Osteoblast (primary cell): ENCODE results near the gene CENPF. TPM values are rescaled to one million over a fixed set of nuclear protein-coding genes. Genes with fewer than 3 reads are reported as not detected.

ENCODE experiments used
- DNase-seq: peaks from one replicate; pipeline ENCODE4 v3.0.0; 2011; ENCODE audit warnings: low spot score, mixed read lengths; ENCODE audit not compliant: insufficient read length; ENCODE audit errors: missing footprints
- H2AFZ ChIP-seq: 2 replicates; pipeline ENCODE4 v1.6.0; 2011; ENCODE audit warnings: mild to moderate bottlenecking, low read length
- H3K27ac ChIP-seq: 2 replicates; pipeline ENCODE4 v1.5.1; 2011; ENCODE audit warnings: mild to moderate bottlenecking, low read depth, low read length, moderate library complexity
- H3K27me3 ChIP-seq: 2 replicates; pipeline ENCODE4 v1.6.0; 2012; ENCODE audit warnings: mild to moderate bottlenecking, control low read depth, inconsistent platforms, low read length, moderate library complexity; ENCODE audit not compliant: insufficient read depth
- H3K36me3 ChIP-seq: 2 replicates; pipeline ENCODE4 v1.5.1; 2011; ENCODE audit warnings: mild to moderate bottlenecking, low read length, control low read depth, moderate library complexity; ENCODE audit not compliant: insufficient read depth
- H3K4me1 ChIP-seq: 2 replicates; pipeline ENCODE4 v1.5.1; 2011; ENCODE audit warnings: mild to moderate bottlenecking, low read length, control low read depth, moderate library complexity; ENCODE audit not compliant: insufficient read depth
- H3K4me2 ChIP-seq: 2 replicates; pipeline ENCODE4 v1.6.0; 2011; ENCODE audit warnings: mild to moderate bottlenecking, low read length; ENCODE audit not compliant: insufficient read depth
- H3K4me3 ChIP-seq: fragments of 200-600 bp; sonication (generic); 3 replicates; pipeline ENCODE4 v1.5.1; 2012; ENCODE audit warnings: mild to moderate bottlenecking, low read length, inconsistent platforms; ENCODE audit not compliant: insufficient read depth
- H3K79me2 ChIP-seq: 2 replicates; pipeline ENCODE4 v1.6.0; 2012; ENCODE audit warnings: mild to moderate bottlenecking, low read length, control low read depth, inconsistent platforms; ENCODE audit not compliant: insufficient read depth
- H3K9me3 ChIP-seq: 2 replicates; pipeline ENCODE4 v1.5.1; 2011; ENCODE audit warnings: low read depth, low read length, control low read depth
- H4K20me1 ChIP-seq: 2 replicates; pipeline ENCODE4 v1.6.0; 2012; ENCODE audit warnings: mild to moderate bottlenecking, low read length, control low read depth; ENCODE audit not compliant: insufficient read depth
- CTCF ChIP-seq: IDR thresholded peaks from 2 replicates; pipeline ENCODE4 v1.5.1; 2011; ENCODE audit warnings: mild to moderate bottlenecking, low read depth, low read length, moderate library complexity; ENCODE audit errors: extremely low read depth
- total RNA-seq: library from RNA; depleted of rRNA; stranded (reverse); fragments of >200 nt; gene quantifications from 2 replicates; pipeline ENCODE4 v1.2.3, GENCODE V29; 2012

Gene CENPF
- total RNA-seq, 1 donor: 8.3 TPM

GRCh38 chr1:214617246-214617645, 14.3 kb downstream of the CENPF start:
- Histone ChIP-seq H3K79me2 (peaks cover 47% of the 10 kb centered on the region), H3K4me3 (no peak overlapping the region), H3K27ac (no peak overlapping the region), H3K4me2 (no peak overlapping the region), H3K9me3 (no peaks in the 10 kb centered on the region), H3K4me1 (peaks cover 21% of the 10 kb centered on the region), H2AFZ (no peak overlapping the region), H4K20me1 (no peaks in the 10 kb centered on the region), H3K27me3 (no peaks in the 10 kb centered on the region), H3K36me3 (peaks cover 35% of the 10 kb centered on the region)
- TF ChIP-seq CTCF: no peak
- no peak for DNase-seq

GRCh38 chr1:214617843-214618242, 14.8 kb downstream of the CENPF start:
- DNase-seq: no peak
- H3K4me1 ChIP-seq: peaks cover 21% of the 10 kb centered on the region
- no peak overlapping the region for H3K4me2 ChIP-seq
- H2AFZ ChIP-seq: no peak overlapping the region
- no peak overlapping the region for H3K27ac ChIP-seq
- no peak overlapping the region for H3K4me3 ChIP-seq
- no peak for TF ChIP-seq CTCF
- peaks cover 41% of the 10 kb centered on the region for H3K79me2 ChIP-seq
- H3K27me3 ChIP-seq: no peaks in the 10 kb centered on the region
- H3K36me3 ChIP-seq: peaks cover 35% of the 10 kb centered on the region
- H4K20me1 ChIP-seq: no peaks in the 10 kb centered on the region
- no peaks in the 10 kb centered on the region for H3K9me3 ChIP-seq

- no peak overlapping the region for H3K4me2 ChIP-seq
- no peaks in the 10 kb centered on the region for H3K27me3 ChIP-seq
- H2AFZ ChIP-seq: no peak overlapping the region
- H3K79me2 ChIP-seq: peaks cover 20% of the 10 kb centered on the region
- H4K20me1 ChIP-seq: no peaks in the 10 kb centered on the region
- peaks cover under 1% of the 10 kb centered on the region for H3K4me1 ChIP-seq
- TF ChIP-seq CTCF: no peak
- no peaks in the 10 kb centered on the region for H3K9me3 ChIP-seq
- no peak overlapping the region for H3K4me3 ChIP-seq
- DNase-seq: no peak
- H3K27ac ChIP-seq: no peak overlapping the region
- H3K36me3 ChIP-seq: peaks cover 35% of the 10 kb centered on the region
Observed at GRCh38 chr1:214621236-214621635, 18.2 kb downstream of the CENPF start.

GRCh38 chr1:214623430-214623829, 20.4 kb downstream of the CENPF start:
- Histone ChIP-seq H2AFZ (no peak overlapping the region), H3K4me3 (no peak overlapping the region), H4K20me1 (no peaks in the 10 kb centered on the region), H3K9me3 (no peaks in the 10 kb centered on the region), H3K79me2 (peaks cover 16% of the 10 kb centered on the region), H3K27me3 (no peaks in the 10 kb centered on the region), H3K36me3 (peaks cover 24% of the 10 kb centered on the region), H3K4me1 (peaks cover 4% of the 10 kb centered on the region), H3K27ac (no peak overlapping the region), H3K4me2 (no peak overlapping the region)
- DNase-seq: no peak
- no peak for TF ChIP-seq CTCF
